HG02588 (cell line): ENCODE data around the gene ILRUN.
"Not testable (repeated sequence)": the region's sequence is repeated elsewhere in the genome, so short reads cannot be mapped to it uniquely, and the experiment has no call there.

Experiments used
- ATAC-seq: cut with Tn5 transposase; IDR thresholded peaks from one replicate; pipeline ENCODE4 v1.9.1; 2021; ENCODE audit warnings: mild to moderate bottlenecking, moderate library complexity; ENCODE audit not compliant: unreplicated experiment

The ILRUN gene

DNA sequence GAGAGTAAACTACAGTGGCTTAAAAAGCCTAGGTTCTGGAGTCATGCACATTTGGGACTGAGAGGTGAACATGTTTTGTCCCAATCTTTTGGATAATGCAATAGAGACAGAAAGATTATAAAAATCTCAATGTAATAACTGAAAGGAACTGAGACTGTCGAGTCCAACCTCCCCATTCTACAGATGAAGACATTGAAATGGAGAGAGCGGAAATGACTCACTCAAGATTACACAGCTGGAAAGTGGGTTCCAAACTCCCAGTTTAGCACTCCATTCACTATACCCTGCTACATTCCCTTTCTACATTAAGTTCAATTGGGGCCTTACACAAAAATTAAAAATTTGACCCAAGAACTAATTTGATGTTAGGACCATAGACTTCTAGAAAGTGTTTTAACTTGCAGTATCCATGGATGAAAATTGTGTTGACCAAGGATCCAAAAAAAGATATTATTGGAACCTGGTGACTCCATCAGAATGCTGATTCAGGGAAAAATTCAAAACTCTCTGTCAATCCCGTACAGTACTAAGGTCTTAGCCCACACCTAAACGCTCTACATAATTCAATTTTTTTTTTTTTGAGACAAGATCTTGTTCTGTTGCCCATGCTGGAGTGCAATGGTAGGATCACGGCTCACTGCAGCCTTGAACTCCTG lies 1.5 kb upstream of the ILRUN start:
- ATAC-seq: no peak

DNA sequence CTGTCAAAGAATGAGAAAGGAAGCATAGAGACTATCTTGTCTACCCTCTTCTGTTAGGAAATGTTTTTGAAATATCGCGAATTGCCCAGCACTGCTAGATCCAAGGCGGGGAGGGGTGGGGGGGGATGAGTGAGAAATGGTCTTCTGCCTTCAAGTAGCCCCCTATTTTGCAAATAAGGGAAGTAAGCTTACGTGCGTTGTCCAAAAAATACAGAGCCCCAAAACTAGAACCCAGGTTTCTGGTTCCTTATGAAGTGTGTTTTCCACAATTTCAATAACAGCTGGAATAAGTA lies 923 bp upstream of the ILRUN start:
- ATAC-seq: no peak

DNA sequence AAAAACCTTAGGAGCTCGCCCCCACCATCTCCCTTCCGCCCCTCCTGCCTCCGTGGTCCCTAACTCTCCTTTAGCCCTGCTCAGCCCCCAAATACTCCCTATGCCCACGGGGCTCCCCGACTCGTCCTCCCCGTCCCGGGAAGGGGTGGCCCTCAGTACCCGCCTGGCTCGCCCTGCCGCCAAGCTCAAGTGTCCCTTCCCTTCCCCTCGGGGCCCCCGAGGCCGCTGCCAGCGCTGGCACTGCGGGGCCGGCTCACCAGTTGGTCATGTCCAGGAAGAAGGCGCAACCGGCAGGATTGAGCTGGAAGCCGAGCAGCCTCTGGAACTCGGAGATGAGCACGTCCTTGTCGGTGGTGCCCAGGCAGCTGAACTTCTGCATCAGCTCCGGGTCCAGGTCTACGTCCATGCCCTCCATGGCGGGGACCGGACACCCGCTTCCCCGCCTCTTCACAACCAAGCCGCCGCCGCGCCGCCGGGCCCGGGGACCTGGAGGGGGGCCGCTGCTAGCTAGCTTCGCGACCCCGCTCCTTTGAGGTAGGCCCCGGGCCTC lies 303 bp downstream of the ILRUN start:
- peak; percentile 25 for ATAC-seq

DNA sequence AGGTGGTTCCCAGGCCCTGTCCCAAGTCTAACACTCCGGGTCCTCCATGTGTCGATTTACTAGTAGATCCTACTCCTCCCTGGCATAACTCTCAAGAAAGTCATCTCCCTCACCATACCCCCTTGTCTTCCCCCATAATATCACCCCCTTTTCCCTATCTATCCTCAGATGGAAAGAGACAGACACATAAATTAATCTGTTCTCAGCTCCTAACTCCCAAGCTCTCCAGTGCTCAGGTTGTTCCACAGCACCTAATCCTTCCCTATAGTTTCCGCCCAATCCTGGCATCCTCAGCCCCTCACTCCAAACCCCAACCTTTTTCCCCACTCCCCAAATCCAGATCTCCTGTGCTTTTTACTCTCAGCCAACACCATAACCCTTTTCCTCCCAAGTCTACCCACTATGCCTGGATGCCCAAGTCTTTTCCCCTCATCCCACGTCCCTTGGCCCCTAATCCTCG lies 808 bp downstream of the ILRUN start:
- no peak for ATAC-seq

- no peak for ATAC-seq
Measured at GRCh38 chr6:34692280-34692679, 4.3 kb downstream of the ILRUN start.

GRCh38 chr6:34689742-34690141 lies 6.8 kb downstream of the ILRUN start:
- ATAC-seq: no peak

DNA sequence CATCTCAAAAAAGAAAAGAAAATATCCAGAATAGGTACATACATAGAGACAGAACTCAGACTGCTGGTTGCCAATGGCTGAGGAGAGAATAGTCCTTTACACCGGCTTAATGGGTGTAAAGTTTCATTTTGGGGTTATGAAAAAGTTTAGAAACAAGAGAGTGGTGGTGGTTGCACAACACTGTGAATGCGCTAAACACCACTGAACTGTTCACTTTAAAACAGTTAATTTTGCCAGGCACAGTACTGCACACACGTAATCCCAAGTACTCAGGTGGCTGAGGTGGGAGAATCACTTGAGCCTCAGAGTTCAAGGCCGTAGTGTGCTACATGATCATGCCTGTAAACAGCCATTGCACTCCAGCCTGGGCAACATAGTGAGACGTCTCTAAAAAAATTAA lies 7.6 kb downstream of the ILRUN start:
- ATAC-seq: no peak

DNA sequence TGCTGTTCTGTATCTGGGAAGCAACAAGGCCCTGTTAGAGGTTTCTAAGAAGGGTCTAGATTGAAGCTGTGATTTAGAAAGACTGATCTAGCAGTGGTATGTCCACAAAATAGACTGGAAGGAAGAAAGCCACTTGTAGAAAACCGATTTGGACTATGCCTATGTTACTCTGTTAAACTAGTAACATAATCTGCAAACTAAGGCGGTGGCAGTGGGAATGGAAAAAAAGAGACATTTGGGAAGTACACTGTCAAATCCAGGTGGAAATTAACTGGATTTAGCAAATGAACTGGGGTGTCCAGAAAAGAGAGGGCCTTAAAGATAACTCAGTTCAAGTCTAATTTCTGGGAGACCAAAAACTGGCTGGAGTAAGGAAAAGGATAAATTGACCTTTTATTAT lies 11.6 kb downstream of the ILRUN start:
- no peak for ATAC-seq

DNA sequence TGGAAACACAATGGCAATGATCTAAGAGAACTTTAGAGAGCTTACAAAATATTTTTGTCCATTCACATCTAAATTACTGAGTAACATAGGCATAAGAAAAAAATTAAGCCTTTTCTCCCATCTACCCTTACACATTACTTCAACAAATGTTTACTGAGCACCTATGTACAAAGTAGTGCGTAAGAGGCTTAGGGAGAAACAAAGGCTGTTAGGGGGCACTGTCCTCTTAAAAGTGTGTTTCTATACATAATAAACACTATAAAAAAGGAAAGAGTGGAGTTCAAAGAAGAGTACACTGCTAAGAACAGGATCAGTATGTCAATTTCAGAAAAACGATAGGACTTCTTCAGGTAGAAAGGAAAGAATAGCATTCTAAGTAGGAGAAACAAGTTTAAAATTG lies 12.2 kb downstream of the ILRUN start:
- ATAC-seq: no peak

- no peak for ATAC-seq
Measured at GRCh38 chr6:34680802-34681515, 15.6 kb downstream of the ILRUN start.

- not testable (repeated sequence) for ATAC-seq
Measured at GRCh38 chr6:34680313-34680712, 16.3 kb downstream of the ILRUN start.

- no peak for ATAC-seq
Measured at GRCh38 chr6:34679552-34680253, 16.9 kb downstream of the ILRUN start.

DNA sequence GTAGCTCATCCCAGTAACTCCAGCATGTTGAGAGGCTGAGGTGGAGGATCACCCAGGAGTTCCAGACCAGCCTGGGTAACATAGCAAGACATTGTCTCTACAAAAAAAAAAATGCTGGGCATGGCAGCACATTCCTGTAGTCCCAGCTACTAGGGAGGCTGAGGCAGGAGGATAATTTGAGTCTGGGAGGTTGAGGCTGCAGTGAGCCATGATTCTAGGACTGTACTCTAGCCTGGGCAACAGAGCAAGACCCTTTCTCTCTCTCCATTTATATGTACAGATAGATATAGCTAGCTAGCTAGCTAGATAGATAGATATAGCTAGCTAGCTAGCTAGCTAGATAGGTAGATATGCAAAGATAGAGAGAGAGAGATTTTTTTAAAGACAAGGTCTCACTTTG lies 20.4 kb downstream of the ILRUN start:
- no peak for ATAC-seq

- ATAC-seq: not testable (repeated sequence)
Measured at GRCh38 chr6:34674930-34675329, 21.6 kb downstream of the ILRUN start.

DNA sequence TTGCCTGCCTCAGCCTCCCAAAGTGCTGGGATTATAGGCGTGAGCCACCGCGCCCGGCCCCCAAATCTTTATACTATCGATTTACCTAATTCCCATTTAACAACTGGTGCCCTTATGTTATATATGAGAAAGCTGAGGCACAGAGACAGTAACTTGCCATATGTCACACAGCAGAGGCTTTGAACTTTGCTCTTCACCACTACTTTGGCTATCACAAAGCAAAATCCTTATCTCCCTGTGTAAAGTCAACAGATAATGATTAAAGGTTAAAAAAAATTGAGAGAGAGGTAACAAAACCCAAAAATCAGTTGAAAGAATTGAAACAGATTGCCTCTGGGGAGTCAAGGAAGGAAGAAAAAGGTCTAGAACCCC lies 22.3 kb downstream of the ILRUN start:
- ATAC-seq: no peak

GRCh38 chr6:34673064-34673463 lies 23.5 kb downstream of the ILRUN start:
- ATAC-seq: no peak

- no peak for ATAC-seq
Measured at GRCh38 chr6:34672657-34673043, 23.9 kb downstream of the ILRUN start.

- ATAC-seq: peak; percentile 77
Measured at GRCh38 chr6:34671801-34672656, 24.5 kb downstream of the ILRUN start.

DNA sequence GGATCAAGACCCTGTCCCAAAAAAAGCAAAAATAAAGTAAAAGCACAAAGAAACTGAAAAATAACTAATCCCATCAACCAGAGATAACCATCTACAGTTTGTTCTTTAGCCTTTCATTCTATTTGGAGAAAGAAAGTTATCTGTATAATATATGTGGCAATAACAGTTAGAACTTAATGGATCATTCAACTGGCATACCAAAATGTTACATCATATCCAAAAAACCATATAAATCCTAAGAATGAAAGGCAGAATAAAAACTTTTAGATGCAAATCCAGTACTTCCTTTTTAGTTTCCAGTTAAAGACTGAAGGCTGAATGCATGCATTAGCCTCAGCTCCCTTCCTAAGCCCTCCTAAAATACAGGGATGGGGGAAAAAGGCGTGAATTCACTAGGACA lies 25.2 kb downstream of the ILRUN start:
- no peak for ATAC-seq

DNA sequence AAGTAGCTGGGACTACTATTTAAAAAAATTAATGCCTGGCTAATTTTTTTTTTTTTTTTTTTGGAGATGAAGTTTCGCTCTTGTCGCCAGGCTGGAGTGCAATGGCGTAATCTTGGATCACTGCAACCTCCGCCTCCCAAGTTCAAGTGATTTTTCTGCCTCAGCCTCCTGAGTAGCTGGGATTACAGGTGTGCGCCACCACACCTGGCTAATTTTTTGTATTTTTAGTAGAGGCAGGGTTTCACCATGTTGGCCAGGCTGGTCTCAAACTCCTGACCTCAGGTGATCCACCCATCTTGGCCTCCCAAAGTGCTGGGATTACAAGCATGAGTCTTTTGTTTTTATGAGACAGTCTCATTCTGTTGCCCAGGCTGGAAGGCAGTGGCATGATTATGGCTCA lies 27.8 kb downstream of the ILRUN start:
- not testable (repeated sequence) for ATAC-seq
